Measurements from ENCODE around the gene SPNS2.

Gene SPNS2

GRCh38 chr17:4485676-4486646, 12.7 kb upstream of the SPNS2 start:
- TF ChIP-seq ZFP30 (CRISPR knock-in tag; IDR thresholded peaks at IDR 0.05) (no peak), BACH2 (CRISPR knock-in tag; IDR thresholded peaks at IDR 0.05; ENCODE audit: borderline replicate concordance) (no peak), TCF4 (CRISPR knock-in tag; IDR thresholded peaks at IDR 0.05; ENCODE audit: borderline replicate concordance) (no peak), CSDC2 (CRISPR knock-in tag; IDR thresholded peaks at IDR 0.05) (no peak), SNAI2 (CRISPR knock-in tag; IDR thresholded peaks at IDR 0.05) (no peak)
- ATAC-seq = no peak

DNA sequence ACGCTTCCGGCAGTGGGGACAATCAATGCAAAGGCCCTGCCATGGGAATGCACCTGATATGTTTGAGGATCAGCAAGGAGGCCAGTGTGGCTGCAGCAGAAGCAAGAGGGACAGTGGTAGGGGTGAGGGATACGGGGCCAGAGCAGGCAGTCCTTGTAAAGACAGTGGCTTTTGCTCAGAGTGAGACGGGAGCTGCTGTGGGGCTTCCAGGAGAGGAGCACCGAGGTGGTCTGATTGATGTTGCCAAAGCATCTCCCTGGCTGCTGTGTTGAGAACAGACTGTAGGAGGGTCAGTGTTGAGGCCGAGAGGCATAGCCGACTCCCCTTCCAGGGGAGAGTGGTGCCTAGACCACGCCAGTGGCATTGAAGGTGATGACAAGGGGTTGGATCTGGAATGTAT, 11.4 kb upstream of the SPNS2 start:
- TF ChIP-seq ZNF565 (CRISPR knock-in tag; conservative IDR thresholded peaks at IDR 0.05; ENCODE audit: low read depth) = no peak
- TF ChIP-seq ZFP3 (CRISPR knock-in tag; IDR thresholded peaks at IDR 0.05) = no peak
- no peak for TF ChIP-seq TOX (CRISPR knock-in tag; IDR thresholded peaks at IDR 0.05; ENCODE audit: borderline replicate concordance)
- TF ChIP-seq BACH2 (CRISPR knock-in tag; IDR thresholded peaks at IDR 0.05; ENCODE audit: borderline replicate concordance) = no peak
- TF ChIP-seq, protein P1, sequence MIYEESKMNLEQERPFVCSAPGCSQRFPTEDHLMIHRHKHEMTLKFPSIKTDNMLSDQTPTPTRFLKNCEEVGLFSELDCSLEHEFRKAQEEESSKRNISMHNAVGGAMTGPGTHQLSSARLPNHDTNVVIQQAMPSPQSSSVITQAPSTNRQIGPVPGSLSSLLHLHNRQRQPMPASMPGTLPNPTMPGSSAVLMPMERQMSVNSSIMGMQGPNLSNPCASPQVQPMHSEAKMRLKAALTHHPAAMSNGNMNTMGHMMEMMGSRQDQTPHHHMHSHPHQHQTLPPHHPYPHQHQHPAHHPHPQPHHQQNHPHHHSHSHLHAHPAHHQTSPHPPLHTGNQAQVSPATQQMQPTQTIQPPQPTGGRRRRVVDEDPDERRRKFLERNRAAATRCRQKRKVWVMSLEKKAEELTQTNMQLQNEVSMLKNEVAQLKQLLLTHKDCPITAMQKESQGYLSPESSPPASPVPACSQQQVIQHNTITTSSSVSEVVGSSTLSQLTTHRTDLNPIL (CRISPR knock-in tag; IDR thresholded peaks at IDR 0.05; ENCODE audit: low read depth) = no peak
- TF ChIP-seq SNAI2 (CRISPR knock-in tag; IDR thresholded peaks at IDR 0.05) = no peak
- no peak for TF ChIP-seq PATZ1 (CRISPR knock-in tag; IDR thresholded peaks at IDR 0.05; ENCODE audit: borderline replicate concordance)
- TF ChIP-seq CSDC2 (CRISPR knock-in tag; IDR thresholded peaks at IDR 0.05) = no peak
- no peak for TF ChIP-seq ESRRG (CRISPR knock-in tag; IDR thresholded peaks at IDR 0.05)
- TF ChIP-seq, protein P2, sequence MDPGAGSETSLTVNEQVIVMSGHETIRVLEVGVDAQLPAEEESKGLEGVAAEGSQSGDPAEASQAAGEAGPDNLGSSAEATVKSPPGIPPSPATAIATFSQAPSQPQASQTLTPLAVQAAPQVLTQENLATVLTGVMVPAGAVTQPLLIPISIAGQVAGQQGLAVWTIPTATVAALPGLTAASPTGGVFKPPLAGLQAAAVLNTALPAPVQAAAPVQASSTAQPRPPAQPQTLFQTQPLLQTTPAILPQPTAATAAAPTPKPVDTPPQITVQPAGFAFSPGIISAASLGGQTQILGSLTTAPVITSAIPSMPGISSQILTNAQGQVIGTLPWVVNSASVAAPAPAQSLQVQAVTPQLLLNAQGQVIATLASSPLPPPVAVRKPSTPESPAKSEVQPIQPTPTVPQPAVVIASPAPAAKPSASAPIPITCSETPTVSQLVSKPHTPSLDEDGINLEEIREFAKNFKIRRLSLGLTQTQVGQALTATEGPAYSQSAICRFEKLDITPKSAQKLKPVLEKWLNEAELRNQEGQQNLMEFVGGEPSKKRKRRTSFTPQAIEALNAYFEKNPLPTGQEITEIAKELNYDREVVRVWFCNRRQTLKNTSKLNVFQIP (CRISPR knock-in tag; IDR thresholded peaks at IDR 0.05; ENCODE audit: borderline replicate concordance, low read depth) = no peak
- no peak for TF ChIP-seq ZNF70 (CRISPR knock-in tag; IDR thresholded peaks at IDR 0.05)
- TF ChIP-seq ARNTL (CRISPR knock-in tag; IDR thresholded peaks at IDR 0.05; ENCODE audit: borderline replicate concordance, low read depth) = no peak
- no peak for TF ChIP-seq TSHZ2 (CRISPR knock-in tag; IDR thresholded peaks at IDR 0.05)
- TF ChIP-seq RARB (CRISPR knock-in tag; IDR thresholded peaks at IDR 0.05) = no peak
- TF ChIP-seq, protein P3, sequence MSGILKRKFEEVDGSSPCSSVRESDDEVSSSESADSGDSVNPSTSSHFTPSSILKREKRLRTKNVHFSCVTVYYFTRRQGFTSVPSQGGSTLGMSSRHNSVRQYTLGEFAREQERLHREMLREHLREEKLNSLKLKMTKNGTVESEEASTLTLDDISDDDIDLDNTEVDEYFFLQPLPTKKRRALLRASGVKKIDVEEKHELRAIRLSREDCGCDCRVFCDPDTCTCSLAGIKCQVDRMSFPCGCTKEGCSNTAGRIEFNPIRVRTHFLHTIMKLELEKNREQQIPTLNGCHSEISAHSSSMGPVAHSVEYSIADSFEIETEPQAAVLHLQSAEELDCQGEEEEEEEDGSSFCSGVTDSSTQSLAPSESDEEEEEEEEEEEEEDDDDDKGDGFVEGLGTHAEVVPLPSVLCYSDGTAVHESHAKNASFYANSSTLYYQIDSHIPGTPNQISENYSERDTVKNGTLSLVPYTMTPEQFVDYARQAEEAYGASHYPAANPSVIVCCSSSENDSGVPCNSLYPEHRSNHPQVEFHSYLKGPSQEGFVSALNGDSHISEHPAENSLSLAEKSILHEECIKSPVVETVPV (CRISPR knock-in tag; IDR thresholded peaks at IDR 0.05) = no peak
- no peak for TF ChIP-seq GLIS3 (CRISPR knock-in tag; IDR thresholded peaks at IDR 0.05)
- no peak for TF ChIP-seq TCF4 (CRISPR knock-in tag; IDR thresholded peaks at IDR 0.05; ENCODE audit: borderline replicate concordance)
- no peak for TF ChIP-seq ZFP30 (CRISPR knock-in tag; IDR thresholded peaks at IDR 0.05)
- no peak for TF ChIP-seq ZNF8 (CRISPR knock-in tag; IDR thresholded peaks at IDR 0.05)
- TF ChIP-seq PPARA (CRISPR knock-in tag; IDR thresholded peaks at IDR 0.05; ENCODE audit: borderline replicate concordance) = no peak
- ATAC-seq = no peak
